NCI-H2171 treated with DMSO at 0.1 percent for 48 hours (cell line): ENCODE results near the gene ASXL3.

Experiments used
- DNase-seq: peaks from one replicate; lab custom pipeline; 2025; lab: John Stamatoyannopoulos, UW

Gene ASXL3

GRCh38 chr18:33716061-33716683 lies 138.2 kb downstream of the ASXL3 start:
- DNase-seq, result no peak

DNA sequence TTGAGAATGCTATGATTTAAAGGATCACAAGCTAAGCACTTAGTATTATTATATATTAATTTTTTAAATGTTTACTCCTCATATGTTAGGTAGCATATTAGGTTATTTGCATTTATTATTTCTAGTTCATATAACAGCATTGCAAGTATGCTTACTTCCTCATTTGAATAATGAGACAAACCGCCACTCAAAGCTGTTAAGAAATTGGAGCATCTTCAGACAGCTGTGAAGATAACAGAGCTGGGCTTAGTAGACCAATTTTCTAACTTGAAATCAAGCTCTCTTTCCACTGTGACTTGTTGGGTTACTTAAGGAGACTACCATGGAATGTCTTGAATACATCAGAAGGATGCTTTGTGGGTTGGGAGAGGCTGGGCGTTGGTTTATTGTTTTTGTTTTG lies 139.3 kb downstream of the ASXL3 start:
- no peak for DNase-seq

GRCh38 chr18:33720133-33720532 lies 142.1 kb downstream of the ASXL3 start:
- DNase-seq, result no peak

DNA sequence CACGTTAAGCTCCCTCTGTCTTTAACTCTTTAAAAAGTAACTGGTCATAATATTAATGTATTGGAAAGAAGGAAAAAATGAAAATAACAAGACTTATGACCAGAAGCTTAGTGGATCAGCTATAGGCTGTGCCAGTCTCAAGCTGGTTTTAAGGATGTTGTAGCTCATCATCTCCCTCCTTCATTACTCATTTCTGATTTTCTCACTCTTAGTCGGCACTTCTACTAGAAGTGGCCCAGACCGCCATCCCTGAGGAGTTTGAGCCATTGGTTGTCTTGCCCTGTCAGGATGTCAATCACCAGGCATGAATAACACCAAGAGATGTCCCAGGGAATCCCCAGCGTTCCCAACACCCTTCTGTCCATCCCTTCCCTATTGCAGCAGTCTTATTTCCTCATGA lies 151.5 kb downstream of the ASXL3 start:
- no peak for DNase-seq

GRCh38 chr18:33733376-33733775 lies 155.4 kb downstream of the ASXL3 start:
- no peak for DNase-seq

GRCh38 chr18:33735428-33735827 lies 157.4 kb downstream of the ASXL3 start:
- peak; percentile 86 for DNase-seq

GRCh38 chr18:33741760-33742159 lies 163.7 kb downstream of the ASXL3 start:
- no peak for DNase-seq

GRCh38 chr18:33744032-33744697 lies 166.1 kb downstream of the ASXL3 start:
- no peak for DNase-seq

DNA sequence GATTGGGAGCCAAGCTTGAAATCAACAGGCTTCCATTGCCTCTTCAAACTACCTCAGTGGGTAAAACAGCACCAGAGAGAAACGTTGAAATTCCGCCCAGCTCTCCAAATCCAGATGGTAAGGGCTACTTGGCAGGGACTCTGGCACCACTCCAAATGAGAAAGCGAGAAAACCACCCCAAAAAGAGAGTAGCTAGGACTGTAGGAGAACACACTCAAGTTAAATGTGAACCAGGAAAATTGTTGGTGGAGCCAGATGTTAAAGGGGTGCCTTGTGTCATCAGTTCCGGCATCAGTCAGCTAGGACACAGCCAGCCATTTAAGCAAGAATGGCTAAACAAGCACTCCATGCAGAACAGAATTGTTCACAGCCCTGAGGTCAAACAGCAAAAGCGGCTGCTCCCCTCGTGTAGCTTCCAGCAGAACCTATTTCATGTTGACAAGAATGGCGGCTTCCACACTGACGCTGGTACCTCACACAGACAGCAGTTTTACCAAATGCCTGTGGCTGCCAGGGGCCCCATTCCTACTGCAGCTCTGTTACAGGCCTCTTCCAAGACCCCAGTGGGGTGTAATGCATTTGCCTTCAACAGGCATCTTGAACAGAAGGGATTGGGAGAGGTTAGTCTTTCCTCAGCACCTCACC lies 167.3 kb downstream of the ASXL3 start:
- no peak for DNase-seq

- peak; percentile 41 for DNase-seq
Measured at GRCh38 chr18:33745871-33746545, 168.0 kb downstream of the ASXL3 start.

GRCh38 chr18:33749834-33750233 lies 171.8 kb downstream of the ASXL3 start:
- no peak for DNase-seq

GRCh38 chr18:33750366-33750765 lies 172.3 kb downstream of the ASXL3 start:
- peak; percentile 82 for DNase-seq

GRCh38 chr18:33751613-33752221 lies 173.7 kb downstream of the ASXL3 start:
- peak; percentile 75 for DNase-seq

GRCh38 chr18:33755391-33755790 lies 177.4 kb downstream of the ASXL3 start:
- no peak for DNase-seq

DNA sequence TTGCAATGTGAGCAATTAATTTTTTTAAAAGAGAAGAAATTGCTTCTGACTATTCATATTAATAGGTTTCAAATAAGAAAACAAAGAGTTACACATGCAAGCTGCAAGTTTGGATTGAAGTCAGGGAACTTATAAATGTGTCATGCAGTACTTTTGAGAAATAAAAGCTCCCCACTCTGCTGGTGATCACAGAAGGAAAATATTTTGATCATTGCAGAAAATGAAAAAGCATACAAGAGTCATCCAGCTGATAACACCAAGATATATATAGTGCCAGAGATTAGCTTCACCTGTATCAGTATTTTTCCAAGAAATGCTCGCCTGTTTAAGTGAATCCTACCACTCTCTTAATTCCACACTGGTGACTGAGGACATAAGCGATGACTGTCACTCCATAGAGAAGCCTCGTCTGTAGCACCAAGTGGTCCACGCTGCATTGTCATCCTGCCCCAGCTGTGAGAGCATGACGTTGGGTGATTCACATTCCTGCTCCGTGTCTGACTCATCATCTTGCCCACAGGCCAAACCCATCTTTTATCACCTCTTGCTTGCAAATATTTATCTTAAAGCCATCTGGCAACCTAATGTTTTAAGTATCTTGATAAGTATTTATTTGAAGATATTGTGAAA lies 178.0 kb downstream of the ASXL3 start:
- DNase-seq, result peak; percentile 76

GRCh38 chr18:33757037-33757436 lies 179.0 kb downstream of the ASXL3 start:
- DNase-seq, result peak; percentile 95

- DNase-seq, result peak; percentile 67
Measured at GRCh38 chr18:33761363-33761762, 183.3 kb downstream of the ASXL3 start.

DNA sequence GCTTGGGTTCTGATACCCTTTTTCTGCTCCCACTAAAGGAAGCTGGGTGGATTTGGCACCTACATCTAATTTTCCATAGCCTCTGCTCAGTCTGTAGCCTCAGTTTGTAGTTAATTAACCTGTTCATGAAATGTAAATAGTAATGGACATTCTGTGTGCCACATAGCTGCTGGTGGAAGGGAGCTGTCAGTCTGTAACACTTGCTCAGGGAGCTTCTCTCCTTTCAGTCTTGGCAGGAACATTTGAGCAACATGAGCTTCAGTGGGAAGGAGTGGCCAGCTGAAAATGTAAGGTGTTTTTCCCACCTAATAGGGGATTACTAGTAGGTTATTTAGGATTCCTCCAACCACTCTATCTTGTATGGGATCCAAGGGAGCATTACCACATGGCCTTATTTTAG lies 203.4 kb downstream of the ASXL3 start:
- peak; percentile 26 for DNase-seq
